KG1 (cell line): ENCODE results near the gene ADGRL3.

ENCODE experiments used
- DNase-seq: peaks from one replicate; lab custom pipeline; 2025; lab: John Stamatoyannopoulos, UW

Gene ADGRL3

GRCh38 chr4:61549336-61549735, 349.2 kb downstream of the ADGRL3 start:
- DNase-seq: no peak

GRCh38 chr4:61553557-61554125, 353.5 kb downstream of the ADGRL3 start:
- no peak for DNase-seq

- DNase-seq: no peak
These were observed 355.7 kb downstream of the ADGRL3 start for GRCh38 chr4:61555789-61556188.

GRCh38 chr4:61556277-61556676, 356.2 kb downstream of the ADGRL3 start:
- DNase-seq: no peak

- no peak for DNase-seq
These were observed 359.3 kb downstream of the ADGRL3 start for GRCh38 chr4:61559396-61559795.

GRCh38 chr4:61561028-61561427, 360.9 kb downstream of the ADGRL3 start:
- DNase-seq: no peak

GRCh38 chr4:61571761-61572559, 371.8 kb downstream of the ADGRL3 start:
- DNase-seq: no peak

- DNase-seq: no peak
These were observed 375.7 kb downstream of the ADGRL3 start for GRCh38 chr4:61575796-61576195.

- DNase-seq: no peak
These were observed 379.7 kb downstream of the ADGRL3 start for GRCh38 chr4:61579786-61580185.

GRCh38 chr4:61580721-61581377, 380.7 kb downstream of the ADGRL3 start:
- no peak for DNase-seq

GRCh38 chr4:61583696-61584095, 383.6 kb downstream of the ADGRL3 start:
- DNase-seq: no peak

GRCh38 chr4:61588621-61589402, 388.7 kb downstream of the ADGRL3 start:
- no peak for DNase-seq

- no peak for DNase-seq
These were observed 390.8 kb downstream of the ADGRL3 start for GRCh38 chr4:61590881-61591280.

- DNase-seq: no peak
These were observed 396.6 kb downstream of the ADGRL3 start for GRCh38 chr4:61596606-61597340.

GRCh38 chr4:61603086-61603485, 403.0 kb downstream of the ADGRL3 start:
- no peak for DNase-seq

- no peak for DNase-seq
These were observed 403.9 kb downstream of the ADGRL3 start for GRCh38 chr4:61604054-61604453.

GRCh38 chr4:61605984-61606383, 405.9 kb downstream of the ADGRL3 start:
- no peak for DNase-seq

- no peak for DNase-seq
These were observed 414.1 kb downstream of the ADGRL3 start for GRCh38 chr4:61614231-61614630.

- no peak for DNase-seq
These were observed 419.4 kb downstream of the ADGRL3 start for GRCh38 chr4:61619528-61619927.

- no peak for DNase-seq
These were observed 428.2 kb downstream of the ADGRL3 start for GRCh38 chr4:61628282-61628681.

GRCh38 chr4:61628727-61629126, 428.6 kb downstream of the ADGRL3 start:
- no peak for DNase-seq

- no peak for DNase-seq
These were observed 430.4 kb downstream of the ADGRL3 start for GRCh38 chr4:61630548-61630947.
